ENCODE measurements around the gene LRP2.

- TF ChIP-seq SUZ12 (IDR thresholded peaks at IDR 0.05; ENCODE audit: extremely low read depth, insufficient read depth, insufficient read length) (no peak), YY1 (IDR thresholded peaks at IDR 0.05; ENCODE audit: insufficient read depth, insufficient read length) (no peak), ZNF274 (IDR thresholded peaks at IDR 0.05; ENCODE audit: low read depth, low read length) (no peak)
Observed at GRCh38 chr2:169330555-169331198, 31.7 kb downstream of the LRP2 start.
